Measurements from ENCODE around the gene AP3M1.
"Not testable (repeated sequence)": the region's sequence is repeated elsewhere in the genome, so short reads cannot be mapped to it uniquely, and the experiment has no call there.

Gene AP3M1

DNA sequence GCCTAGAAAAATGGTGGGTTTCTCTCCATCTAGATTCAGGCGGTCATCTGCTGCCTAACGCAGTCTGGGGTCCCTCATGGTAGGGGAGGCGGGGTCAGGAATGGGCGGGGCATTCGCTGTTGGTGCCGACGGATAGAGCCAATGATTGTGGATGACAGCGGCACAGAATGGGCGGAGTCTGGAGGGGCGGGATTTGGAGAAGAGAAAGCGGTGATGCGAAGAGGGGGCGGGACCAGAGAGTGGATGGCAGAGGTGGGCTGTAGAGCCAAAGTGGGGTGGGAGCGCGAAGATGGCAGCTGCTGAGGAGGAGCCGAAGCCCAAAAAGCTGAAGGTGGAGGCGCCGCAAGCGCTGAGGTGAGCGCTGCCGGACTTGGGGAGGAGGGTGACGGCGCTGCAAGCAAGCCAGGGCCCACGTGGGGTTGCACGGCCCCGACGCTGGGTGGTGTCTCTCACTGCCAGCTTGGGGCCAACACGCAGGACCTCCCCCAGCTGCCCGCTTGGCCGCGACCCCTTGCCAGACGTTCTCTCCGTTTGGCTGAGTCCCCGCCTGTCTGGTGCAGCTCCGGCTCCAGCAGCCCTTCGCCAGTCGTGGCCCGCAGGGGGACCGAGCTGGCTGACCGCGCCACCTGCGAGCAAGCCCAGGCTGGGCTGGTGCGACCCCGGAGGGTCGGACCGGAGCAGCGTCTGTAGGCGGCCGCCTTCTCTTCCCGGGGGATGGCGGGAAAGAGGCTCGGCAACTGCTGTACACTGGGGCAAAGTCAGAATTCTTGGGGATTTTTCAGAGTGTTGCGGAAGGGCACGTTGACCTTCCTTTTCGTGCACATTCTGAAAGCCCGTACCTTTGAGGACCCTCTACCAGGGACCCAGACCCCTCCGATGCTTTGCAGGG is 606 bp upstream of the AP3M1 start, which contains the start of gene ADK:
Gene ADK (plus strand): TSS at position 232 of the 889 bp plus-strand sequence. CDS start 58 bp downstream, at position 290.
- TF ChIP-seq, protein P1, sequence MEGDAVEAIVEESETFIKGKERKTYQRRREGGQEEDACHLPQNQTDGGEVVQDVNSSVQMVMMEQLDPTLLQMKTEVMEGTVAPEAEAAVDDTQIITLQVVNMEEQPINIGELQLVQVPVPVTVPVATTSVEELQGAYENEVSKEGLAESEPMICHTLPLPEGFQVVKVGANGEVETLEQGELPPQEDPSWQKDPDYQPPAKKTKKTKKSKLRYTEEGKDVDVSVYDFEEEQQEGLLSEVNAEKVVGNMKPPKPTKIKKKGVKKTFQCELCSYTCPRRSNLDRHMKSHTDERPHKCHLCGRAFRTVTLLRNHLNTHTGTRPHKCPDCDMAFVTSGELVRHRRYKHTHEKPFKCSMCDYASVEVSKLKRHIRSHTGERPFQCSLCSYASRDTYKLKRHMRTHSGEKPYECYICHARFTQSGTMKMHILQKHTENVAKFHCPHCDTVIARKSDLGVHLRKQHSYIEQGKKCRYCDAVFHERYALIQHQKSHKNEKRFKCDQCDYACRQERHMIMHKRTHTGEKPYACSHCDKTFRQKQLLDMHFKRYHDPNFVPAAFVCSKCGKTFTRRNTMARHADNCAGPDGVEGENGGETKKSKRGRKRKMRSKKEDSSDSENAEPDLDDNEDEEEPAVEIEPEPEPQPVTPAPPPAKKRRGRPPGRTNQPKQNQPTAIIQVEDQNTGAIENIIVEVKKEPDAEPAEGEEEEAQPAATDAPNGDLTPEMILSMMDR (IDR thresholded peaks at IDR 0.05; ENCODE audit: extremely low read depth, missing control alignments), result peak; percentile 6
- peak; percentile 98 for DNase-seq (ENCODE audit: low spot score)

DNA sequence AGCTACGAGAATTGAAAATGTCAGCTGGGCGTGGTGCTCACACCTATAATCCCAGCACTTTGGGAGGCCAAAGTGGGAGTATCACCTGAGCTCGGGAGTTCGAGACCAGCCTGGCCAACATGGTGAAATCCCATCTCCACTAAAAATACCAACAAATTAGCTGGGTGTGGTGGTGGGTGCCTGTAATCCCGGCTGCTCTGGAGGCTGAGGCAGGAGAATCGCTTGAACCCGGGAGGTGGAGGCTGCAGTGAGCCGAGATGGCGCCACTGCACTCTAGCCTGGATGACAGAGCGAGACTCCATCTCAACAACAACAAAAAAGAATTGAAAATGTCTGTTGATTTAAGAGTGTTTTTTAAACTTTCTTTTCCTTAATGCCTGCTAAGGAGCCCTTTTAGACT is 3.6 kb downstream of the AP3M1 start:
- not testable (repeated sequence) for DNase-seq (ENCODE audit: low spot score)

- TF ChIP-seq, protein P1 (IDR thresholded peaks at IDR 0.05; ENCODE audit: extremely low read depth, missing control alignments), result no peak
- no peak for DNase-seq (ENCODE audit: low spot score)
Measured at GRCh38 chr10:74145133-74145532, 5.5 kb downstream of the AP3M1 start.

GRCh38 chr10:74140553-74140952 is 10.1 kb downstream of the AP3M1 start:
- TF ChIP-seq, protein P1 (IDR thresholded peaks at IDR 0.05; ENCODE audit: extremely low read depth, missing control alignments), result no peak
- DNase-seq (ENCODE audit: low spot score), result no peak

DNA sequence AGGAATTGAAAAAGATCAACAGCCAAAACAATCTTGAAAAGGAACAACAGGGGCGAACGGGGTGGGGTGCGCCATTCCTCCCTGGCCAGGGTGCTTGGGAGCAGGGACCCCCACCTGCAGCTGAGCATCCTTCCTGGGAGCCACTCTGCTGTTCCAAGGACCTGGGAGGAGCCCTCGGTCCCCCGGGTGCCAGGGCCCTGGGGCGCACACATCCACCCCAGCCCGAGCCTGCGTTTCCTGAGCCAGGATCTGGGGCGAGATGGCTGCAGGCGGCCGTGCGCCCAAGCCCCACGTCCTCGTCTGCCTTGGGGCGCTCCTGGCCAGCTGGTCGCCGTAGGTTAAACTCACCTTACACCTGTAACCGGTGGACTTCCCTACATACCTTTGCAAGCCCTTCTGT is 10.6 kb downstream of the AP3M1 start:
- TF ChIP-seq, protein P1 (IDR thresholded peaks at IDR 0.05; ENCODE audit: extremely low read depth, missing control alignments), result no peak
- DNase-seq (ENCODE audit: low spot score), result no peak

DNA sequence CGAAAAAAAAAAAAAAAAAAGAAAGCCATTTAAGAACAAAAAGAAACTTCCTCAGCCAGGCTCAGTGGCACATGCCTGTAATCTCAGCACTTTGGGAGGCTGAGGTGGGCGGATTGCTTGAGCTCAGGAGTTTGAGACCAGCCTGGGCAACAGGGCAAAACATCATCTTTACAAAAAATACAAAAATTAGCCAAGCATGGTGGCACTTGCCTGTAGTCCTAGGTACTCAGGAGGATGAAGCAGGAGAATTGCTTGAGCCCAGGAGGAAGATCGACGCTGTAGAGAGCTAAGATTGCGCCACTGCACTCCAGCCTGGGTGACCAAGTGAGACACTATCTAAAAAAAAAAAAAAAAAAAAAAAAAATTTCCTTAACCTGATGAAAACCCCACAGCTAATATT is 12.0 kb downstream of the AP3M1 start:
- not testable (repeated sequence) for DNase-seq (ENCODE audit: low spot score)

DNA sequence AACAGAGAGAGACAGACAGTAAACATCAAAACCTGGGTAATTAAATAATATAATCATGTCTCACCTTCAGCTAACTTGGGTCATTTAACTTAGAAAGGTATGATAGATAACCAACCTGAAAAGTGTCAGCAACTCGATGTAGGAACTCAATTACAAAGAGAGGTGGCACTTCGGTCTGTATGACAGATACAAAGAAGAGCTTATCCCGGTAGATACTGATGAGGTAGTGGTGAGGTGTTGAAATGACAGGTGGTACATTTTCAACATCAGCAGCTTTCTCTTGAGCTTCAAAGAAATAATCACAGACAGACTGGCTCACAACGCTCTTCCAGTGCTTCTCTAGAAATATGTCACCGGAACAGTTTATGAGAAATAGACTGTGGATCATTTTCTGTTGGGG is 12.6 kb downstream of the AP3M1 start:
- TF ChIP-seq, protein P1 (IDR thresholded peaks at IDR 0.05; ENCODE audit: extremely low read depth, missing control alignments), result no peak
- DNase-seq (ENCODE audit: low spot score), result no peak

GRCh38 chr10:74135452-74135851 is 15.2 kb downstream of the AP3M1 start:
- TF ChIP-seq, protein P1 (IDR thresholded peaks at IDR 0.05; ENCODE audit: extremely low read depth, missing control alignments), result no peak
- no peak for DNase-seq (ENCODE audit: low spot score)
